Measurements from ENCODE around the gene KATNB1.

The KATNB1 gene

GRCh38 chr16:57797216-57797525 is 61.6 kb downstream of the KATNB1 start:
- Histone ChIP-seq H3K27me3 (ENCODE audit: insufficient read depth, low read depth, severe bottlenecking) (no peaks in the 10 kb centered on the region), H3K4me3 (ENCODE audit: low read depth, low read length) (no peak overlapping the region), H3K27ac (no peak overlapping the region), H3K9me3 (ENCODE audit: severe bottlenecking) (no peaks in the 10 kb centered on the region), H3K36me3 (no peaks in the 10 kb centered on the region)
- TF ChIP-seq CTCF (IDR thresholded peaks at IDR 0.05; ENCODE audit: low read depth, low read length), result no peak
- DNase-seq, result no peak

DNA sequence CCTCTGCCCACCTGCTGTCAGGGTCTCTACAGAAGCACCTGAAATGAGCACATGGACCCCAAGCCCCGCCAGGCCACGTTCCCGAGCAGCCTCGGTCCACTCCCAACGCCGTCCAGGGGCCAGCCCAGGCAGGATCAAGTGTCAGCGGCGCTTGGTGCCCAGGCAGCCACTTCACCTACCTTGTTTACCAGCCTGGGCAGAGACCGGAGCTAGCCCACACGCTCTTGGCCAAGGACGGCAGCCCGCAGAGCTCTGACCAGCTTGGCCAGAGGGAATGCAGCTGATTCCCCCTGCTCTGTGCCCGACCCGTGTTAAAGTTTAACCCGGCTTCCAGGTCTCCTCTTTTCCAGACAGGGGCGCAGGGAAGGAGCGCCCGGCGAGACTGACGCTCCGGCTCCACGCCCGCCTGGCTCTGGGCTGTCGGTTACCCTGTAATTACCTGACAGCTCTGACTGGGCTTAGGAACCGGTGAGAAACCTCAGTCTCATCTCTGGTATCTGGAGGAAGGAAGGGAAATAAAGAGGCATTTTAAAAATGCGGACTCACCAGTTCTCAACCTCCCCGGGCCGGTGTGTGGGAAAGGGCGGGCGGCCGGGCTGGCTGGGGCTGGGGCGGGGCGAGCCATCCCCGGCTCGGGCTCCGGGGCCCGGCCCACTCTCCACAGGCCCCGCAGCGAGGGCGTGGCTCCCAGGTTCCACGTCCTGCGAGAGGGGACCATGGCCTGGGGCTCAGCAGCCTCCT is 62.1 kb downstream of the KATNB1 start:
- no peak for DNase-seq
- no peak for TF ChIP-seq CTCF (IDR thresholded peaks at IDR 0.05; ENCODE audit: low read depth, low read length)
- H3K36me3 ChIP-seq, result no peaks in the 10 kb centered on the region
- H3K4me3 ChIP-seq (ENCODE audit: low read depth, low read length), result peak overlapping the region; percentile 43
- H3K9me3 ChIP-seq (ENCODE audit: severe bottlenecking), result no peaks in the 10 kb centered on the region
- H3K27ac ChIP-seq, result peak overlapping the region; percentile 63
- no peaks in the 10 kb centered on the region for H3K27me3 ChIP-seq (ENCODE audit: insufficient read depth, low read depth, severe bottlenecking)

- Histone ChIP-seq H3K9me3 (ENCODE audit: severe bottlenecking) (no peaks in the 10 kb centered on the region), H3K27ac (peak overlapping the region; percentile 63), H3K36me3 (no peaks in the 10 kb centered on the region), H3K27me3 (ENCODE audit: insufficient read depth, low read depth, severe bottlenecking) (no peaks in the 10 kb centered on the region), H3K4me3 (ENCODE audit: low read depth, low read length) (peak overlapping the region; percentile 43)
- DNase-seq, result peak; percentile 76
- TF ChIP-seq CTCF (IDR thresholded peaks at IDR 0.05; ENCODE audit: low read depth, low read length), result no peak
Measured at GRCh38 chr16:57798267-57798810, 62.8 kb downstream of the KATNB1 start.

DNA sequence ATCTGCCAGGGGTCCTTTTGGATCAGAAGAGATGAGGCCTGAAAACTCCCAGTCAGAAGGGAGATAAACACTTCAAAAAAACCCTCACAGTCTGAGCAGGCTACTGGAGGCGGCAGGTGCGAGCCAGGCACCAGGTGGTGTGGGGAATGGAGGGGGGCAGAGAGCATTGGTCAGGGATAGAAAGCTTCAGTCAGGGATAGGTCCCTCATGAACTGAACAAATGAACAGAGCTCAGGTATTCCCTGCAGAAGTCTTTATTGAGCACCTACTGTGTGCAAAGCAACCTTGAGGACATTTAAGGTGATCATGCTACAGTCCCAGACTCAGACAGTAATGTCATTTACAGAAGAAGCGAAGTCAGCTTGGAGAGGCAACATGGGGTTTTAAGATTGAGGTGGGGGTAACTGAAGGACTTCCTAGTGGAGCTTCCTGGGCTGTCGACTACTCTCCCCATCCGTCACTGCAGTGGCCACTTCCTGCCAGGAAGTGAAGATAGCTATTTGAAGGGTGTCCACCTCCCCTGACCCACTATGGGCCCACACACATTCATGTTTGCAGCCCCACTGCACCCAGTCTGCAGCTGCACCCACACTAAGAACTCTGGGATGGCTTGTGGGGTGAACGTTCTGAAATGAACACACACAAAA is 63.5 kb downstream of the KATNB1 start:
- Histone ChIP-seq H3K4me3 (ENCODE audit: low read depth, low read length) (no peak overlapping the region), H3K36me3 (no peaks in the 10 kb centered on the region), H3K27ac (peak overlapping the region; percentile 63), H3K27me3 (ENCODE audit: insufficient read depth, low read depth, severe bottlenecking) (no peaks in the 10 kb centered on the region), H3K9me3 (ENCODE audit: severe bottlenecking) (no peaks in the 10 kb centered on the region)
- peak; percentile 62 for DNase-seq
- TF ChIP-seq CTCF (IDR thresholded peaks at IDR 0.05; ENCODE audit: low read depth, low read length), result no peak

GRCh38 chr16:57799600-57800199 is 64.1 kb downstream of the KATNB1 start:
- DNase-seq, result no peak
- H3K9me3 ChIP-seq (ENCODE audit: severe bottlenecking), result no peaks in the 10 kb centered on the region
- no peaks in the 10 kb centered on the region for H3K27me3 ChIP-seq (ENCODE audit: insufficient read depth, low read depth, severe bottlenecking)
- peak overlapping the region; percentile 63 for H3K27ac ChIP-seq
- no peak overlapping the region for H3K4me3 ChIP-seq (ENCODE audit: low read depth, low read length)
- no peaks in the 10 kb centered on the region for H3K36me3 ChIP-seq
- no peak for TF ChIP-seq CTCF (IDR thresholded peaks at IDR 0.05; ENCODE audit: low read depth, low read length)
